Measurements from ENCODE around the gene THY1. TPM values are rescaled to one million over a fixed set of nuclear protein-coding genes. Genes with fewer than 3 reads are reported as not detected.
"Not testable (repeated sequence)": the region's sequence is repeated elsewhere in the genome, so short reads cannot be mapped to it uniquely, and the experiment has no call there.

Gene THY1
- total RNA-seq, 1 donor from 2014 or later: 1.6 TPM

- peaks cover 23% of the 10 kb centered on the region for H3K27me3 Mint-ChIP-seq
- H3K9me3 Mint-ChIP-seq: no peaks in the 10 kb centered on the region
- H3K36me3 Mint-ChIP-seq (ENCODE audit: low read depth): no peaks in the 10 kb centered on the region
- no peak overlapping the region for H3K4me3 Mint-ChIP-seq
- no peaks in the 10 kb centered on the region for H3K4me1 Mint-ChIP-seq
- intact Hi-C loops (cut with micrococcal nuclease): no loop called here
- DNase-seq: no peak
- no peak overlapping the region for H3K27ac Mint-ChIP-seq
Observed at GRCh38 chr11:119450590-119451326, 27.8 kb upstream of the THY1 start.

GRCh38 chr11:119449498-119449897 is 26.5 kb upstream of the THY1 start:
- Mint-ChIP-seq H3K9me3 (no peaks in the 10 kb centered on the region), H3K27ac (no peak overlapping the region), H3K27me3 (peaks cover 23% of the 10 kb centered on the region), H3K4me1 (no peaks in the 10 kb centered on the region), H3K36me3 (ENCODE audit: low read depth) (no peaks in the 10 kb centered on the region), H3K4me3 (no peak overlapping the region)
- no peak for DNase-seq
- intact Hi-C loops (cut with micrococcal nuclease): no loop called here

- Mint-ChIP-seq H3K4me1 (no peaks in the 10 kb centered on the region), H3K9me3 (no peaks in the 10 kb centered on the region), H3K4me3 (no peak overlapping the region), H3K36me3 (ENCODE audit: low read depth) (no peaks in the 10 kb centered on the region), H3K27ac (no peak overlapping the region), H3K27me3 (peaks cover 25% of the 10 kb centered on the region)
- intact Hi-C loops (cut with micrococcal nuclease): no loop called here
- no peak for DNase-seq
Observed at GRCh38 chr11:119448380-119448779, 25.4 kb upstream of the THY1 start.

- Mint-ChIP-seq H3K4me1 (no peaks in the 10 kb centered on the region), H3K36me3 (ENCODE audit: low read depth) (no peaks in the 10 kb centered on the region)
- intact Hi-C loops (cut with micrococcal nuclease): no loop called here
Observed at GRCh38 chr11:119447664-119448242, 24.8 kb upstream of the THY1 start.

GRCh38 chr11:119446871-119447663 is 24.1 kb upstream of the THY1 start:
- no peak overlapping the region for H3K27ac Mint-ChIP-seq
- H3K27me3 Mint-ChIP-seq: peaks cover 23% of the 10 kb centered on the region
- intact Hi-C loops (cut with micrococcal nuclease): no loop called here
- no peaks in the 10 kb centered on the region for H3K9me3 Mint-ChIP-seq
- H3K36me3 Mint-ChIP-seq (ENCODE audit: low read depth): no peaks in the 10 kb centered on the region
- H3K4me1 Mint-ChIP-seq: no peaks in the 10 kb centered on the region
- no peak overlapping the region for H3K4me3 Mint-ChIP-seq
- DNase-seq: no peak

More at GRCh38 chr11:119447664-119448242, 24.8 kb upstream of the THY1 start:
- H3K27me3 Mint-ChIP-seq: peaks cover 24% of the 10 kb centered on the region
- DNase-seq: no peak
- no peaks in the 10 kb centered on the region for H3K9me3 Mint-ChIP-seq
- no peak overlapping the region for H3K4me3 Mint-ChIP-seq
- no peak overlapping the region for H3K27ac Mint-ChIP-seq

- Mint-ChIP-seq H3K36me3 (ENCODE audit: low read depth) (no peaks in the 10 kb centered on the region), H3K27me3 (peaks cover 23% of the 10 kb centered on the region), H3K4me3 (no peak overlapping the region), H3K9me3 (no peaks in the 10 kb centered on the region), H3K4me1 (no peaks in the 10 kb centered on the region), H3K27ac (no peak overlapping the region)
- DNase-seq: no peak
- intact Hi-C loops (cut with micrococcal nuclease): no loop called here
Observed at GRCh38 chr11:119446434-119446833, 23.5 kb upstream of the THY1 start.

GRCh38 chr11:119445850-119446249 is 22.9 kb upstream of the THY1 start:
- peaks cover 5% of the 10 kb centered on the region for H3K4me1 Mint-ChIP-seq
- intact Hi-C loops (cut with micrococcal nuclease): no loop called here
- DNase-seq: no peak
- no peak overlapping the region for H3K27ac Mint-ChIP-seq
- no peaks in the 10 kb centered on the region for H3K9me3 Mint-ChIP-seq
- no peaks in the 10 kb centered on the region for H3K36me3 Mint-ChIP-seq (ENCODE audit: low read depth)
- no peak overlapping the region for H3K4me3 Mint-ChIP-seq
- H3K27me3 Mint-ChIP-seq: peaks cover 26% of the 10 kb centered on the region

GRCh38 chr11:119445379-119445778 is 22.4 kb upstream of the THY1 start:
- intact Hi-C loops (cut with micrococcal nuclease): no loop called here
- peaks cover 24% of the 10 kb centered on the region for H3K27me3 Mint-ChIP-seq
- no peak for DNase-seq

GRCh38 chr11:119441898-119442243 is 18.9 kb upstream of the THY1 start:
- H3K27ac Mint-ChIP-seq: no peak overlapping the region
- H3K36me3 Mint-ChIP-seq (ENCODE audit: low read depth): no peaks in the 10 kb centered on the region
- H3K9me3 Mint-ChIP-seq: peaks cover 3% of the 10 kb centered on the region
- H3K27me3 Mint-ChIP-seq: peaks cover 24% of the 10 kb centered on the region
- intact Hi-C loops (cut with micrococcal nuclease): no loop called here
- no peak overlapping the region for H3K4me3 Mint-ChIP-seq
- no peak for DNase-seq
- peaks cover 7% of the 10 kb centered on the region for H3K4me1 Mint-ChIP-seq

More at GRCh38 chr11:119445379-119445778, 22.4 kb upstream of the THY1 start:
- no peak overlapping the region for H3K4me3 Mint-ChIP-seq
- H3K4me1 Mint-ChIP-seq: peaks cover 7% of the 10 kb centered on the region
- H3K36me3 Mint-ChIP-seq (ENCODE audit: low read depth): no peaks in the 10 kb centered on the region
- H3K9me3 Mint-ChIP-seq: no peaks in the 10 kb centered on the region
- H3K27ac Mint-ChIP-seq: no peak overlapping the region

- DNase-seq: no peak
- H3K36me3 Mint-ChIP-seq (ENCODE audit: low read depth): no peaks in the 10 kb centered on the region
- H3K4me3 Mint-ChIP-seq: no peak overlapping the region
- intact Hi-C loops (cut with micrococcal nuclease): no loop called here
- peaks cover 7% of the 10 kb centered on the region for H3K4me1 Mint-ChIP-seq
- H3K9me3 Mint-ChIP-seq: peaks cover 3% of the 10 kb centered on the region
- H3K27me3 Mint-ChIP-seq: peaks cover 25% of the 10 kb centered on the region
- H3K27ac Mint-ChIP-seq: no peak overlapping the region
Observed at GRCh38 chr11:119438599-119438998, 15.6 kb upstream of the THY1 start.

- H3K36me3 Mint-ChIP-seq (ENCODE audit: low read depth); H3K9me3 Mint-ChIP-seq; H3K4me3 Mint-ChIP-seq; DNase-seq; H3K27ac Mint-ChIP-seq; H3K4me1 Mint-ChIP-seq; intact Hi-C loops (cut with micrococcal nuclease): not testable (repeated sequence)
- peaks cover 22% of the 10 kb centered on the region for H3K27me3 Mint-ChIP-seq
Observed at GRCh38 chr11:119437521-119437920, 14.5 kb upstream of the THY1 start.

- peaks cover 3% of the 10 kb centered on the region for H3K9me3 Mint-ChIP-seq
- intact Hi-C loops (cut with micrococcal nuclease): no loop called here
- H3K4me1 Mint-ChIP-seq: peaks cover 7% of the 10 kb centered on the region
- DNase-seq: no peak
- no peak overlapping the region for H3K27ac Mint-ChIP-seq
- peaks cover 21% of the 10 kb centered on the region for H3K27me3 Mint-ChIP-seq
- H3K4me3 Mint-ChIP-seq: no peak overlapping the region
- H3K36me3 Mint-ChIP-seq (ENCODE audit: low read depth): no peaks in the 10 kb centered on the region
Observed at GRCh38 chr11:119436711-119437110, 13.7 kb upstream of the THY1 start.

GRCh38 chr11:119436093-119436492 is 13.1 kb upstream of the THY1 start:
- Mint-ChIP-seq H3K27me3 (peaks cover 22% of the 10 kb centered on the region), H3K4me1 (peaks cover 5% of the 10 kb centered on the region), H3K4me3 (no peak overlapping the region), H3K27ac (no peak overlapping the region), H3K9me3 (peaks cover 3% of the 10 kb centered on the region), H3K36me3 (ENCODE audit: low read depth) (no peaks in the 10 kb centered on the region)
- intact Hi-C loops (cut with micrococcal nuclease): no loop called here
- no peak for DNase-seq

- no peak for DNase-seq
- Mint-ChIP-seq H3K9me3 (peaks cover 3% of the 10 kb centered on the region), H3K27ac (no peak overlapping the region), H3K4me1 (no peaks in the 10 kb centered on the region), H3K36me3 (ENCODE audit: low read depth) (no peaks in the 10 kb centered on the region), H3K27me3 (peaks cover 19% of the 10 kb centered on the region), H3K4me3 (no peak overlapping the region)
- intact Hi-C loops (cut with micrococcal nuclease): no loop called here
Observed at GRCh38 chr11:119434591-119435330, 11.8 kb upstream of the THY1 start.

Measured in activated CD4-positive, alpha-beta T cell treated with anti-CD3 and anti-CD28 coated beads, Interleukin-2, amount 10 ng/mL, durations not matched to agents 24 days and 14 days (primary cell).